ENCODE results near the gene MBD6. TPM values are rescaled to one million over a fixed set of nuclear protein-coding genes. Genes with fewer than 3 reads are reported as not detected.
A peak's percentile ranks its signal among the peaks of the same experiment; 100 is the strongest.

MBD6 gene
- total and polyA plus RNA-seq, 2 of the 13 experiments (the other 11 are each of a cell fraction or from before 2014, with no cell fraction given): 4.1 to 5.9 TPM

- TF ChIP-seq ZBTB4 (CRISPR knock-in tag; IDR thresholded peaks at IDR 0.05; ENCODE audit: borderline replicate concordance) (0 out of 2 replicates have a peak, but pooled peaks have one; percentile 22), U2AF2 (IDR thresholded peaks at IDR 0.05; ENCODE audit: low read depth, low read length) (0 out of 2 replicates have a peak, but pooled peaks have one; percentile 60), ELF4 (CRISPR knock-in tag; IDR thresholded peaks at IDR 0.05; ENCODE audit: borderline replicate concordance) (no peak), ZNF17 (CRISPR knock-in tag; IDR thresholded peaks at IDR 0.05) (no peak), FOXA1 (IDR thresholded peaks at IDR 0.05) (no peak), FOXA1 (CRISPR knock-in tag; IDR thresholded peaks at IDR 0.05) (0 out of 2 replicates have a peak, but pooled peaks have one; percentile 32), BRD4 (CRISPR knock-in tag; IDR thresholded peaks at IDR 0.05) (peak; percentile 53; the same call in 1 of the 2 replicates), NFRKB (IDR thresholded peaks at IDR 0.05) (no peak), ZNF253 (CRISPR knock-in tag; IDR thresholded peaks at IDR 0.05; ENCODE audit: borderline replicate concordance) (no peak), NR0B2 (CRISPR knock-in tag; IDR thresholded peaks at IDR 0.05) (no peak; the same call in 1 of the 2 replicates), ELF3 (CRISPR knock-in tag; IDR thresholded peaks at IDR 0.05) (no peak), JUNB (CRISPR knock-in tag; IDR thresholded peaks at IDR 0.05; ENCODE audit: borderline replicate concordance) (no peak), CREB1 (IDR thresholded peaks at IDR 0.05) (no peak), CREB1 (CRISPR knock-in tag; IDR thresholded peaks at IDR 0.05) (peak; percentile 37; the same call in 1 of the 2 replicates), GZF1 (CRISPR knock-in tag; IDR thresholded peaks at IDR 0.05) (no peak), MBNL3 (CRISPR knock-in tag; conservative IDR thresholded peaks at IDR 0.05) (no peak), TAF15 (IDR thresholded peaks at IDR 0.05; ENCODE audit: low read depth, low read length, poor library complexity, severe bottlenecking) (peak; percentile 65), ZNF451 (CRISPR knock-in tag; IDR thresholded peaks at IDR 0.05) (peak; percentile 14; the same call in 1 of the 2 replicates), SIX1 (CRISPR knock-in tag; IDR thresholded peaks at IDR 0.05; ENCODE audit: borderline replicate concordance) (no peak), MXD1 (CRISPR knock-in tag; IDR thresholded peaks at IDR 0.05) (peak; percentile 47), ARID5B (CRISPR knock-in tag; IDR thresholded peaks at IDR 0.05) (peak; percentile 60), HNRNPL (IDR thresholded peaks at IDR 0.05; ENCODE audit: low read depth, low read length) (no peak), RFX1 (IDR thresholded peaks at IDR 0.05) (no peak)
These were observed at the start of gene MBD6 (continued) for GRCh38 chr12:57522011-57522886.

Data from HepG2 (cell line).